ENCODE measurements around the gene GAS6. TPM values are rescaled to one million over a fixed set of nuclear protein-coding genes. Genes with fewer than 3 reads are reported as not detected.

The GAS6 gene
- total RNA-seq, 4 donors from 2014 or later, result 132 to 392 (median 217) TPM

GRCh38 chr13:113804017-113804702 is 59.7 kb downstream of the GAS6 start:
- Histone ChIP-seq H3K27ac (peak overlapping the region in 1 of 4 donors; percentile 66), H3K4me1 (peaks cover 0 to 21% (median 2%) of the 10 kb centered on the region in 3 donors), H3K9me3 (peaks cover 0 to 10% (median 0%) of the 10 kb centered on the region in 3 donors), H3K4me3 (no peak overlapping the region), H3K27me3 (no peaks in the 10 kb centered on the region), H3K36me3 (peaks cover 0 to 5% of the 10 kb centered on the region in 2 donors)
- 43 to 50% methylated on average over 2 to 4 of the region's 34 CpGs for WGBS, 2 donors (ENCODE audit: low coverage in 1 of 2)
- ATAC-seq, result peak; percentile 23
- no peak for TF ChIP-seq EP300 (IDR thresholded peaks at IDR 0.05)
- TF ChIP-seq POLR2A (IDR thresholded peaks at IDR 0.05), result no peak
- no peak for TF ChIP-seq CTCF (IDR thresholded peaks at IDR 0.05)
- no peak for TF ChIP-seq POLR2AphosphoS5 (IDR thresholded peaks at IDR 0.05)

- no peak for TF ChIP-seq POLR2AphosphoS5 (IDR thresholded peaks at IDR 0.05)
- TF ChIP-seq EP300 (IDR thresholded peaks at IDR 0.05), result no peak
- TF ChIP-seq POLR2A (IDR thresholded peaks at IDR 0.05), result no peak
- TF ChIP-seq CTCF (IDR thresholded peaks at IDR 0.05), result no peak
- H3K27ac ChIP-seq, result peak overlapping the region in 1 of 4 donors; percentile 66
Observed at GRCh38 chr13:113803409-113804016, 60.4 kb downstream of the GAS6 start.

GRCh38 chr13:113802761-113803160 is 61.1 kb downstream of the GAS6 start:
- H3K27ac ChIP-seq, result no peak overlapping the region
- H3K9me3 ChIP-seq, result no peaks in the 10 kb centered on the region
- TF ChIP-seq EP300 (IDR thresholded peaks at IDR 0.05) (no peak), CTCF (IDR thresholded peaks at IDR 0.05) (no peak), POLR2A (IDR thresholded peaks at IDR 0.05) (no peak)
- no peaks in the 10 kb centered on the region for H3K27me3 ChIP-seq
- H3K36me3 ChIP-seq, result peaks cover 0 to 5% of the 10 kb centered on the region in 2 donors
- H3K4me3 ChIP-seq, result no peak overlapping the region
- peaks cover 0 to 21% (median 2%) of the 10 kb centered on the region in 3 donors for H3K4me1 ChIP-seq
- no peak for ATAC-seq
- no CpG with 5 or more reads among the region's 25 CpGs for WGBS, 2 donors (ENCODE audit: low coverage in 1 of 2)

More at GRCh38 chr13:113803409-113804016, 60.4 kb downstream of the GAS6 start:
- peaks cover 0 to 21% (median 2%) of the 10 kb centered on the region in 3 donors for H3K4me1 ChIP-seq
- H3K9me3 ChIP-seq, result peaks cover 0 to 5% (median 0%) of the 10 kb centered on the region in 3 donors
- H3K36me3 ChIP-seq, result peaks cover 0 to 5% of the 10 kb centered on the region in 2 donors
- 92 to 100% methylated on average over 1 to 12 of the region's 32 CpGs for WGBS, 2 donors (ENCODE audit: low coverage in 1 of 2)
- ATAC-seq, result no peak
- H3K27me3 ChIP-seq, result no peaks in the 10 kb centered on the region
- no peak overlapping the region for H3K4me3 ChIP-seq

- no peaks in the 10 kb centered on the region for H3K9me3 ChIP-seq
- H3K4me1 ChIP-seq, result peaks cover 0 to 21% (median 2%) of the 10 kb centered on the region in 3 donors
- ATAC-seq, result no peak
- TF ChIP-seq EP300 (IDR thresholded peaks at IDR 0.05) (no peak), POLR2AphosphoS5 (IDR thresholded peaks at IDR 0.05) (peak; percentile 10)
- H3K4me3 ChIP-seq, result no peak overlapping the region
- H3K27ac ChIP-seq, result no peak overlapping the region
- 4% methylated on average over 5 of the region's 15 CpGs; no CpG with 5 or more reads in 1 of the 2 donors for WGBS, 2 donors (ENCODE audit: low coverage in 1 of 2)
- H3K36me3 ChIP-seq, result peaks cover 0 to 8% of the 10 kb centered on the region in 2 donors
- no peaks in the 10 kb centered on the region for H3K27me3 ChIP-seq
Observed at GRCh38 chr13:113802090-113802531, 61.8 kb downstream of the GAS6 start.

GRCh38 chr13:113801289-113801961 is 62.5 kb downstream of the GAS6 start:
- H3K27ac ChIP-seq, result no peak overlapping the region
- no peak for ATAC-seq
- no peaks in the 10 kb centered on the region for H3K27me3 ChIP-seq
- H3K36me3 ChIP-seq, result peaks cover 0 to 14% of the 10 kb centered on the region in 2 donors
- peaks cover 0 to 21% (median 2%) of the 10 kb centered on the region in 3 donors for H3K4me1 ChIP-seq
- no peaks in the 10 kb centered on the region for H3K9me3 ChIP-seq
- H3K4me3 ChIP-seq, result no peak overlapping the region
- TF ChIP-seq POLR2A (IDR thresholded peaks at IDR 0.05) (no peak), CTCF (IDR thresholded peaks at IDR 0.05) (no peak), POLR2AphosphoS5 (IDR thresholded peaks at IDR 0.05) (no peak), EP300 (IDR thresholded peaks at IDR 0.05) (no peak)
- WGBS, 2 donors (ENCODE audit: low coverage in 1 of 2), result 50% methylated on average over 2 of the region's 33 CpGs; no CpG with 5 or more reads in 1 of the 2 donors

All from gastroesophageal sphincter (tissue), 4 donors.